Panc1 (cell line): ENCODE measurements around the gene UXS1. TPM values are rescaled to one million over a fixed set of nuclear protein-coding genes. Genes with fewer than 3 reads are reported as not detected.

ENCODE experiments used
- ATAC-seq: fragments of 200-7000 bp; cut with Tn5 transposase; 2 replicates; pipeline ENCODE4 v1.9.1; 2020; ENCODE audit warnings: mild to moderate bottlenecking, moderate library complexity
- BruUV-seq: library from RNA; stranded (reverse); fragments of 400-500 nt; replicated peaks from 2 replicates; lab custom pipeline; 2021; lab: Mats Ljungman, UMichigan
- CTCF ChIA-PET: fragments of 300-600 bp; sonication (Branson Sonifier 250); formaldehyde crosslinking; loops from one replicate; lab custom pipeline; 2022; ENCODE audit warnings: antibody characterized with exemption; lab: Charles Lee
- POLR2A ChIA-PET: fragments of 300-600 bp; sonication (Branson Sonifier 250); formaldehyde crosslinking; loops from one replicate; lab custom pipeline; 2022; ENCODE audit warnings: antibody characterized with exemption; lab: Charles Lee
- DNase-seq: peaks from one replicate; pipeline ENCODE4 v3.0.0-alpha.2; 2010; ENCODE audit warnings: low read depth, low spot score
- H3K27ac ChIP-seq: 2 replicates; pipeline ENCODE4 v1.5.1; 2011; ENCODE audit warnings: mild to moderate bottlenecking, low read length, inconsistent platforms
- H3K27me3 ChIP-seq: fragments of 200-500 bp; sonication (Bioruptor generic); 2 replicates; pipeline ENCODE4 v1.6.0; 2014; ENCODE audit warnings: low read length, inconsistent platforms; ENCODE audit not compliant: control insufficient read depth, insufficient read depth
- H3K36me3 ChIP-seq: fragments of 200-500 bp; sonication (Bioruptor generic); 2 replicates; pipeline ENCODE4 v1.5.1; 2014; ENCODE audit warnings: inconsistent platforms, mild to moderate bottlenecking, low read length, moderate library complexity; ENCODE audit not compliant: control insufficient read depth, insufficient read depth
- H3K4me1 ChIP-seq: 2 replicates; pipeline ENCODE4 v1.5.1; 2011; ENCODE audit warnings: inconsistent platforms, mild to moderate bottlenecking, low read length, moderate library complexity; ENCODE audit not compliant: control insufficient read depth, insufficient read depth
- H3K4me3 ChIP-seq, 2 experiments: 2 replicates each; pipeline ENCODE4 v1.5.1; 2011 to 2012; ENCODE audit warnings: low read depth in 2 of 2, low read length in 2 of 2, mild to moderate bottlenecking in 2 of 2, inconsistent platforms in 1 of 2, moderate library complexity in 1 of 2
- H3K9me3 ChIP-seq: fragments of 200-500 bp; sonication (Bioruptor generic); 2 replicates; pipeline ENCODE4 v1.5.1; 2014; ENCODE audit warnings: low read depth, mild to moderate bottlenecking, inconsistent platforms, low read length, moderate library complexity; ENCODE audit not compliant: control insufficient read depth, insufficient read depth
- POLR2AphosphoS5 ChIP-seq: IDR thresholded peaks from 2 replicates; pipeline ENCODE4 v1.6.1; 2012; ENCODE audit warnings: mild to moderate bottlenecking, low read depth, low read length, moderate library complexity
- SIN3A ChIP-seq: IDR thresholded peaks from 2 replicates; pipeline ENCODE4 v1.6.1; 2012; ENCODE audit warnings: low read depth, mild to moderate bottlenecking, low read length, moderate library complexity, borderline replicate concordance; ENCODE audit not compliant: insufficient read depth
- TCF7L2 ChIP-seq: IDR thresholded peaks from 2 replicates; pipeline ENCODE4 v1.6.1; 2011; ENCODE audit warnings: mild to moderate bottlenecking, low read depth, low read length, inconsistent platforms
- in situ Hi-C: cut with HindIII; loops from 2 replicates; pipeline ENCODE4 v1.10.0; 2016; ENCODE audit warnings: low sequenced_read_pairs, low pct_unique_long_range_greater_than_20kb
- intact Hi-C: fragments of 100-400 bp; cut with micrococcal nuclease; formaldehyde crosslinking; loops from one replicate; pipeline ENCODE4 v1.10.0; 2022; ENCODE audit not compliant: unreplicated experiment
- total RNA-seq: library from RNA; stranded (reverse); gene quantifications from one replicate; pipeline ENCODE4 v1.2.1, GENCODE V29; 2021; ENCODE audit not compliant: unreplicated experiment
- TF ChIP-seq, protein P1 (sequence below), 2 experiments: IDR thresholded peaks; 2 replicates each; pipeline ENCODE4 v1.6.1; 2011 to 2012; ENCODE audit warnings: low read depth in 2 of 2, control low read depth in 1 of 2, low read length in 1 of 2, mild to moderate bottlenecking in 1 of 2, moderate library complexity in 1 of 2; ENCODE audit not compliant: insufficient read depth in 1 of 2
- TF ChIP-seq, protein P2 (sequence below): fragments of 450-650 bp; IDR thresholded peaks from 2 replicates; pipeline ENCODE4 v1.5.1; 2017; ENCODE audit warnings: mild to moderate bottlenecking

UXS1 gene
- total RNA-seq, 1 experiment from 2014 or later = 72.0 TPM

DNA sequence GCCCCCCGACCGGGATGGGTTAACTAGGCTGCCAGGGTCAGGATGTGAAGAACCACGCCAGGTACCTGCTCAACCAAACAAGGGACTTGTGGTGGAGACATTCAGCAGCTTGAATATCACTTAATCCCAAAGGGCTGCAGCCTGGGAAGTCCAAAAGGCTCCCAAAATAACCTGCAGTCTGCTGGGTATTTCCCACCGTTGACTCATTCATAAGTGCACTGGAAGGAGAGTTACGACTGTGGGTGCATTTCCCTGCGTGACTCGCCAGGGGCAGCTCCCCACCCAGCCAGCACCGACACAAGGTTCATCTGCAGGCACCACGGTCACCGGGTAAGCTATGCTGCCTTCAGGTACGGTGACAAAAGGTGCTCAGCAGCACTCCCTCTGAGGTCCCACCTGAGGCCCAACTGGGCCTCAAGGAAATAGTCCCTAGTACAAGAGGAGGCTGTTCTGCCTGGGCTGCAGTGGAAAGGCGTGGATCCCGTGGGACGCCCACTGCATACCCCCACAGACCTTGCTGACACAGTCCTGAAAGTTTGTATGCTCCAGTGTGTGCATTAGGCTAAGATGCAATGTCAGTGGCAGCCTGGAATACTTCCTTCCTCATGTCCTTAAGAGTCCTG is 86.5 kb downstream of the UXS1 start:
- H3K9me3 ChIP-seq = no peaks in the 10 kb centered on the region
- no peaks in the 10 kb centered on the region for H3K36me3 ChIP-seq
- TF ChIP-seq SIN3A (no peak), POLR2AphosphoS5 (no peak), TCF7L2 (no peak)
- TF ChIP-seq, protein P1, sequence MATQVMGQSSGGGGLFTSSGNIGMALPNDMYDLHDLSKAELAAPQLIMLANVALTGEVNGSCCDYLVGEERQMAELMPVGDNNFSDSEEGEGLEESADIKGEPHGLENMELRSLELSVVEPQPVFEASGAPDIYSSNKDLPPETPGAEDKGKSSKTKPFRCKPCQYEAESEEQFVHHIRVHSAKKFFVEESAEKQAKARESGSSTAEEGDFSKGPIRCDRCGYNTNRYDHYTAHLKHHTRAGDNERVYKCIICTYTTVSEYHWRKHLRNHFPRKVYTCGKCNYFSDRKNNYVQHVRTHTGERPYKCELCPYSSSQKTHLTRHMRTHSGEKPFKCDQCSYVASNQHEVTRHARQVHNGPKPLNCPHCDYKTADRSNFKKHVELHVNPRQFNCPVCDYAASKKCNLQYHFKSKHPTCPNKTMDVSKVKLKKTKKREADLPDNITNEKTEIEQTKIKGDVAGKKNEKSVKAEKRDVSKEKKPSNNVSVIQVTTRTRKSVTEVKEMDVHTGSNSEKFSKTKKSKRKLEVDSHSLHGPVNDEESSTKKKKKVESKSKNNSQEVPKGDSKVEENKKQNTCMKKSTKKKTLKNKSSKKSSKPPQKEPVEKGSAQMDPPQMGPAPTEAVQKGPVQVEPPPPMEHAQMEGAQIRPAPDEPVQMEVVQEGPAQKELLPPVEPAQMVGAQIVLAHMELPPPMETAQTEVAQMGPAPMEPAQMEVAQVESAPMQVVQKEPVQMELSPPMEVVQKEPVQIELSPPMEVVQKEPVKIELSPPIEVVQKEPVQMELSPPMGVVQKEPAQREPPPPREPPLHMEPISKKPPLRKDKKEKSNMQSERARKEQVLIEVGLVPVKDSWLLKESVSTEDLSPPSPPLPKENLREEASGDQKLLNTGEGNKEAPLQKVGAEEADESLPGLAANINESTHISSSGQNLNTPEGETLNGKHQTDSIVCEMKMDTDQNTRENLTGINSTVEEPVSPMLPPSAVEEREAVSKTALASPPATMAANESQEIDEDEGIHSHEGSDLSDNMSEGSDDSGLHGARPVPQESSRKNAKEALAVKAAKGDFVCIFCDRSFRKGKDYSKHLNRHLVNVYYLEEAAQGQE (IDR thresholded peaks at IDR 0.05; ENCODE audit: insufficient read depth in 1 of 2, low read depth in 2 of 2, low read length in 1 of 2) = no peak
- TF ChIP-seq, protein P2, sequence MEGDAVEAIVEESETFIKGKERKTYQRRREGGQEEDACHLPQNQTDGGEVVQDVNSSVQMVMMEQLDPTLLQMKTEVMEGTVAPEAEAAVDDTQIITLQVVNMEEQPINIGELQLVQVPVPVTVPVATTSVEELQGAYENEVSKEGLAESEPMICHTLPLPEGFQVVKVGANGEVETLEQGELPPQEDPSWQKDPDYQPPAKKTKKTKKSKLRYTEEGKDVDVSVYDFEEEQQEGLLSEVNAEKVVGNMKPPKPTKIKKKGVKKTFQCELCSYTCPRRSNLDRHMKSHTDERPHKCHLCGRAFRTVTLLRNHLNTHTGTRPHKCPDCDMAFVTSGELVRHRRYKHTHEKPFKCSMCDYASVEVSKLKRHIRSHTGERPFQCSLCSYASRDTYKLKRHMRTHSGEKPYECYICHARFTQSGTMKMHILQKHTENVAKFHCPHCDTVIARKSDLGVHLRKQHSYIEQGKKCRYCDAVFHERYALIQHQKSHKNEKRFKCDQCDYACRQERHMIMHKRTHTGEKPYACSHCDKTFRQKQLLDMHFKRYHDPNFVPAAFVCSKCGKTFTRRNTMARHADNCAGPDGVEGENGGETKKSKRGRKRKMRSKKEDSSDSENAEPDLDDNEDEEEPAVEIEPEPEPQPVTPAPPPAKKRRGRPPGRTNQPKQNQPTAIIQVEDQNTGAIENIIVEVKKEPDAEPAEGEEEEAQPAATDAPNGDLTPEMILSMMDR = no peak
- CTCF ChIA-PET = no interaction called here
- DNase-seq (no peak), ATAC-seq (peak; percentile 33; the same call in 1 of the 2 replicates)
- no peaks in the 10 kb centered on the region for H3K27me3 ChIP-seq
- no TSS peak for BruUV-seq
- POLR2A ChIA-PET = no interaction called here
- intact Hi-C loops (no loop called here), in situ Hi-C loops (no loop called here)
- no peaks in the 10 kb centered on the region for H3K4me1 ChIP-seq
- H3K27ac ChIP-seq = no peak overlapping the region
- no peak overlapping the region for H3K4me3 ChIP-seq

DNA sequence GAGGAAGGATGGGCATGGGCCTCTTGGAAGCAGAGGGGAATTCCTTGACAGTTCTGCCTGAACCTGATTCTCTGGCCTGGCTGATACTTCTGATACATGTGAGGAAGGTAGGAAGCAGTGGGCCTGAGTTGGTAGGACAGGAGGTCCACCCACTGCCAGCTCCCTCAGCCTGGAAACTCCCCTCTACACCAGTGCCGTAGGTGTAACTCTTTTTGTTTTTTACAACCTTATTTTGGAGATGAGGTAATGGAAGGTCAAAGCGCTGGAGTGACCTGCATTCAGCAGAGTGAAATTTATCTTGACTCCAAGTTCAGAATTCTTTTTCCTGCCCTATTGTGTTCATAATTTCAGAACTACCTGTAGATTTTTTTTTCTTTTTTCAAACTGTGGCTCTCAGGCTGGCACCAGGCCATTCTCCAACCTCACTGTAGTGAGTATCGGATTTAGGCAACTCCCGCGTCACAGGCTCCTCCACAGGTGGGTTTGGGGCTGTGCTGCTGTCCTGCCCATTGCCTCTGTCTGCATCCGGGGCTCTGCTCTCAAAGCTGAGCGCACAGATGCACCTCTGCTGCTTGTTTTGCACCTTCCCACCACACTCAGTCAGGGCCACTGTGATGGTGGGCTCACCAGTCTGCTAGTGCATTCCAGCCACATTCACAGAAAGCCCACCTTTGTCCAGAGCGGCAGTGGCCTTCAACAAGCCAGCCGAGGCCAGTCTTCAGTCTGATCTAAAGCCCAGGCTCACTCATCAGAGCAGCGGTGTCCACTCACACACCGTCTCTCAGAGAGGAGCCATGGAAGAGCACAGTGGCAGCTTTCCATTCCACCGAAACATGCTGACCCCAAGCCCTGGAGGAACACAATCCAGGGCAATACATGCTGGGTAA is 87.2 kb downstream of the UXS1 start:
- H3K27ac ChIP-seq = no peak overlapping the region
- no peak for DNase-seq
- no peaks in the 10 kb centered on the region for H3K4me1 ChIP-seq
- H3K27me3 ChIP-seq = no peaks in the 10 kb centered on the region
- ATAC-seq = no peak
- ChIA-PET CTCF (no interaction called here), POLR2A (no interaction called here)
- no peaks in the 10 kb centered on the region for H3K9me3 ChIP-seq
- intact Hi-C loops (no loop called here), in situ Hi-C loops (no loop called here)
- H3K4me3 ChIP-seq = no peak overlapping the region
- H3K36me3 ChIP-seq = no peaks in the 10 kb centered on the region
- BruUV-seq = no TSS peak
- TF ChIP-seq, protein P1 (IDR thresholded peaks at IDR 0.05; ENCODE audit: insufficient read depth in 1 of 2, low read depth in 2 of 2, low read length in 1 of 2) = no peak
- TF ChIP-seq, protein P2 = no peak
- TF ChIP-seq SIN3A (no peak), TCF7L2 (no peak), POLR2AphosphoS5 (no peak)
